ENCODE results near the gene PTPRU.

Gene PTPRU

DNA sequence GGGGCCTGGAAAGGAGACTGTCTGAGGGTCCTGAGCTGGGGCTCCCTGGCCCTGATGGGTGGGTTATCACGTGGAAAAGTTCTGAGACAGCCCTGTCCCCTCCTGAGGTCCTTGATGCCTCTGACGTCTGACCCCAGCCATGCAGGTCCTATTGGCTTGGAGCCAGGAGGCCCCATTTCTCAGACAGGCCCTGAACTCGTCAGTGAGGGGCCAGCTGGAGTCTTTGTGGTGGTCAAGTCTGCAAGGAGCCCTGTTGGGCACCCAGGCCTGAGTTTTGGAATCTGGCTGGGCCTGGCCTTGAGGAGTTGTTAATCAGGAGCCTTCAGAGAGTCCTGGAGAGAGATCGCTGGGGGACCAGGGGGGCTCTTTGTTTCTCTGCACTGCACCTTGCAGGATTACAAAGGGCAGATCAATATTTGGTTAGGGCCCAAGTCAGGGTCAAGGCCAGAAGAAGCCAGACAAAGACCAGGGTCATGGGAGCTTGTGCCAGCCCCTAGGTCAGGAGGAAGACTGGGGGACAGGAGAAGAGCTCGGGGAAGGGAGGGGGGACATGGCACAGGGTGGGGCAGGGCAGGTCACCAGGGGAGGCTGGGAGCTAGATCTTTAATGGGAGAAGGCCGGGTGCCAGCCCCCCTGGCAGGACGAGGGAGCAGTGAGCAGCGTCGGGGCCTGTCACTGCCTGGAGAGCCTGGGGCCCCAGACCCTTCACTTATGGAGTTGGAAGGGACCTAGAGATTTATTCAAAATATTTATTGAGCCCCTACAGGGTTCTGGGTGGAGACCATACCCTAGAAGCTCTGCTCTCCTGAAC, 83.2 kb downstream of the PTPRU start:
- no peak for DNase-seq

DNA sequence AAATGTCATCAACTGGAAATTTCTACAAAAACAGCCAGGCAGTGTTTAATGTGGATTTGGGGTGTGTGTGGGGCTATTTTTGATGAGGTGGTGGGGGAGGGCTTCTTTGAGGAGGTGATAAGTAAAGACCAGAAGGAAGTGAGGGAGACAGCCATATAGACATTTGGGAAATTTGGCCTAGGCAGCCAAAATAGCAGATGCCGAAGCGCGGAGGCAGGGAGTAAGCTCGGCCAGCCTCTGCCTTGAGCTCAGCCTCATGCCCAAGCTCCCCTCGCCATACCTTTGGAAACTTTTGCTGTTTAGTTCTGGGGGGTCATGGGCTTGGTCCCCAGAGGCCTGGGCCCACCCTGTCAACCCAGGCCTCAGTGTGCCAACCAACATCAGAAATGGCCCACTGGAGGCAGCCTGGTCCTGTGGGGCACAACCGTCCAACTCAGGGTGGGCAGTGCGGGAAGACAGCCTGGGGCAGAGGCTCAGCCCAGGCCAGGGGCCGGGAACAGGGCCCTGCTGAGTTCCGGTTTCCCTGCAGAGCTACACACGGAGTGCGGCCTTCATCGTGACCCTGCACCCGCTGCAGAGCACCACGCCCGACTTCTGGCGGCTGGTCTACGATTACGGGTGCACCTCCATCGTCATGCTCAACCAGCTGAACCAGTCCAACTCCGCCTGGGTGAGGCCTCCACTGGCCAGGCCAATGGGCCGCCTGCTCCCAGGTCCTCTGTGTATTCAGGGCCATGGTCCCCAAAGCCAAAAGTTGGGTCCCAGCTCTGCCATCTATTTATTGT, 84.0 kb downstream of the PTPRU start:
- no peak for DNase-seq

DNA sequence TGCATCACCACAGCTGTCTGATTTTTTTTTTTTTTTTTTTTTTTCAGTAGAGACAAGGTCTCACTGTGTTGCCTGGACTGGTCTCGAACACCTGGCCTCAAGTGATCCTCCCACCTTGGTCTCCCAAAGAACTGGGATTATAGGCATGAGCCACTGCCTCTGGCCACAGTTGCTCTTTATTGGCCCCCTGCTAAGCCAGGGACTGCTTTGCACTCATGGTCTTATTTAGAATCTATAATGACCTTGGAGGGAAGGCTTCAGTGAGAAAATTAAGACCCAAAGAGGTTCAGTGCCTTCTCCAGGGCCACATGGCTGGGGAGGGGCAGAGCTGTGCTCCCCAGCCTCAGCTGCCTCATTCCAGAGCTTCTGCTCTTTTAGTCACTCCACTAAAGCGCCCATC, 84.9 kb downstream of the PTPRU start:
- DNase-seq, result no peak

DNA sequence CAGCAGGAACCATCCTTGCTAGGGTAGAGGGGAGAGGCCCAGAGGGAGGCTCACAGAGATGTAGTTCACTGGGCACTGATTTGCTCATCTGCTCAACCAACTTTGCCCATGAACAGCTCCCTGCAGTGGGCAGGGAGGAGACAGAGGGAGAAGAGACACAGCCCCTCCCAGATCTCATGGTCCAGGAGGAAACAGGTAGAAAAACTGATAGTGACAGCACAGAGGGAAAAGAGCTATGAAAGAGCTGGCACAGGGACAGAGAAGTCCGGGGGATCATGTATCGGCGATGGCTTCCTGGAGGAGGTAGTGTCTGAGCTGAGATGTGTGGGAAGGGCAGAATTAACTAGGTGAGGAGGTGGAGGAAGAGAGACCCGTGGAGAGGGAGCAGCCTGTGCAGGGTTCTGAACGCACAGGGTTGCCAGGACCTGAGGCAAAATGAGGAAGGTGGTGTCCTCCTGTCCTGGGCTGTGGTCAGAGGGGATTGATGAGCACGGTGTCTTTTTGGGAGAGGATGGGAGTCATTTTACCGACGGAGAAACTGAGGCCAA, 85.9 kb downstream of the PTPRU start:
- DNase-seq, result no peak

GRCh38 chr1:29322861-29323585, 86.7 kb downstream of the PTPRU start:
- no peak for DNase-seq

DNA sequence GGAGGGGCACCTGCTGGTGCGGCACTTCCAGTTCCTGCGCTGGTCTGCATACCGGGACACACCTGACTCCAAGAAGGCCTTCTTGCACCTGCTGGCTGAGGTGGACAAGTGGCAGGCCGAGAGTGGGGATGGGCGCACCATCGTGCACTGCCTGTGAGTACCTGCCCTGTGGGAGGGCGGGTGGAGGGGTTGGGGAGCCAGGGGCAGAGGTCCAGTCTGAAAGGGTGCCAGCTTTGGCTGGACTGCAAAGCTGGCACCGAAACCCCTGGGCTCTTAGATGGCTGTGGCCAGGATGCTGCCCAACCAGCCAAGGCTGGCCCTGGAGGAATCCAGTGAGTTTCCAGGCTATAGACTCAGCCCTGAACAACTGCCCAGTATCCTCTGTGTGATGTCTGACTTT, 87.3 kb downstream of the PTPRU start:
- DNase-seq, result no peak

- DNase-seq, result no peak
Observed at GRCh38 chr1:29324202-29324601, 87.9 kb downstream of the PTPRU start.

- no peak for DNase-seq
Observed at GRCh38 chr1:29324771-29325351, 88.5 kb downstream of the PTPRU start.

- DNase-seq, result no peak
Observed at GRCh38 chr1:29325675-29326074, 89.4 kb downstream of the PTPRU start.

GRCh38 chr1:29326123-29326522, 89.8 kb downstream of the PTPRU start:
- no peak for DNase-seq

DNA sequence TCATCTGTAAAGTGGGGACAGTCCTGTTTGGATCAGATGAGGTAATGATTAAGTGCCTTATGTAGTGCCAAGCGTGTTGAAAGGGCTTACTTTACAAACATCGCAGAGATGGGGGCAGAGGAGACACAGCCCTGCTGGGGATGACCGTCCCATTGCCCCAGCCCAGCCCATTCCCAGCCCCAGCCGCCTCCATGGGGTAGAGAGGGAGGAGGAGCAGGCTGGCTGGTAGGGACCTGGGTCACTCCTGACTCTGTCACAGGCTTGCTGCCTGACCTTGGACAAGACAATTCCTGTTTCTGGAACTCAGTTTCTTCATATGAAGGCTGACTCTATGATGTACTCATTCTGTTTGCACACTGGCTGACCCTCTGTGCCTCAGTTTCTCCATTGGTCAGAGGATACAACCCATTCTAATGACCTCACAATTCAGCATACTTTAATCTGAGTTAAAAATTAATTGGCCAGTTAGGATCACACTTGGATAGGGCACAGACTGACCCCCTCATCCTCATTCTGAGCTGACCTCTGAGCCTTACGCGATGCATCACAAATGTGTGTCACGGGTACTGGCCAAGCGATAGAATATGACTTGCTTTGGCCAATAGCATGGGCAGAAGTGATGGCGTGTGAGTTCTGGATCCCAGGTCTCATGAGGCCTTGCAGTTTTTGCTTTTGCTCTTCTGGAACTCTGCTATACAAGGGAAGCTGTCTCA, 91.1 kb downstream of the PTPRU start:
- DNase-seq, result no peak

DNA sequence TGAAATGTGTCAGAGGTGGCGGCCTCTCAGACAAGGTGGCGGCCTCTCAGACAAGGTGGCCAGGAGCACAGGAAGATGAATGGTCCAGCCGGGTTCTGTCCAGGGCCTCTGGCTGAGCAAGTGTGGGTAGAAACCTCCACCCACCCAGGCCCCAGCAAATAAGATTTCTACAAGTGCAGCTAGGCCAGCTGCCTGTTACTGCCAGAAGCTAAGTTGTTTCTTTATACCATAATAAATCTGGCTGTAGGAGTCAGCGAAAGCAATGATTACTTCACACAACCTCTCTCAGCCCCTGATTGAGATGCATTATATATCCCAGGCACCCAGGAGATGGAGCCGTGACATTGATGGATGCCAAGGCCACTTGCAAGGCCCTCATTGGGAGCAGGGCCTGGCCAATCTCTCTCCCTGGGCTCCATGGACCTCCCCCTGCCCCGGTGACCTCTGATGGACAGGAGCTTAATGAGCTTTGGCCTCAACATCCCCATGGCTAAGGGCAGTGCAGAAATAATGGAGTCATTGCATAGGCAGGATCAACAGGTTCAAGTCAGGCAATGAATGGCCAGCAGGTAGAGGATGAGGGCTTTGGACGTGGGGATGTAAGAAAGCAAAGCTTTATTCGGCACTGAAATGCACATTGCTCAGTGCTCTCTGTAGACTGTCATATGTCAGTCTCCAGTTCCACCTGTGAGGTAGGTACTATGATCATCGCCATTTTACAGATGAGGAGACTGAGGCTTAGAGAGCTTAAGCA, 92.9 kb downstream of the PTPRU start:
- no peak for DNase-seq

DNA sequence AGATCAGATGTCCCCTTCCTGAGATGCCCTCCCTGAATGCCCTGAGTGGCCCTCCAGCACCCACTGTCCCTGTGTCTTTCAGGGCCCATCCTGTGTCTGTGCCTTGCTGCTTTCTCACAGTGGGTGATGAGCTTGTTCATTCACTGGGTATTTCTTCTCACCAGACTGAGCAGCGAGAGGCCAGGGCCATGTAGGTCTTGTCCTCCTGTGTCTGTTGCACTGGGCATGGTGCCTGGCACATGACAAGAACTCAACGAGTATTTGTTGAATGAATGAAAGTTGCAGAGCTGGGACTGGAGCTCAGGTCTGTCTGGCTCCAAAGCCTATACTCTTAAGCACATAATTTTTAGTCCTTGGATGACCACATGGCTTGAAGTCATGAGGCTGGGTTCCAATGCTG, 93.8 kb downstream of the PTPRU start:
- no peak for DNase-seq

DNA sequence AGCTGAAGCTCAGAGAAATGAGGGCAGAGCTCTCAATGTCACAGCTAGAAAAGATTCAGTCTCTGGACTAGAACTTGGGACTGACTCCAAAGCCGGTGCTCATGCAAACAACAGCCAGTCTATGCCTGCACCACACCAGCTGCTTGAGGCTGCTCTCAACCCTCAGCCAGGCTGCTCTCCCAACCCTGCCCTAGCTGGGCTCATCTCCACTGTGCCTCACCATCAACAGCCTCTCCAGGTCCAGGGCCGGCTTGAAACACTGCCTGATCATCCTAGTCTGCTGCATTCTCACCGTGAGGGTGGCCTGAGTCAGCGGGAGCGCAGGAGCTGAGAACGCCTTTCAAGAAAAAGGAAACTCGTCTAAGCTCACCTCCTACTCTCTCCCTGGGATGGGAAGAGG, 94.5 kb downstream of the PTPRU start:
- DNase-seq, result no peak

- no peak for DNase-seq
Observed at GRCh38 chr1:29331309-29331708, 95.0 kb downstream of the PTPRU start.

DNA sequence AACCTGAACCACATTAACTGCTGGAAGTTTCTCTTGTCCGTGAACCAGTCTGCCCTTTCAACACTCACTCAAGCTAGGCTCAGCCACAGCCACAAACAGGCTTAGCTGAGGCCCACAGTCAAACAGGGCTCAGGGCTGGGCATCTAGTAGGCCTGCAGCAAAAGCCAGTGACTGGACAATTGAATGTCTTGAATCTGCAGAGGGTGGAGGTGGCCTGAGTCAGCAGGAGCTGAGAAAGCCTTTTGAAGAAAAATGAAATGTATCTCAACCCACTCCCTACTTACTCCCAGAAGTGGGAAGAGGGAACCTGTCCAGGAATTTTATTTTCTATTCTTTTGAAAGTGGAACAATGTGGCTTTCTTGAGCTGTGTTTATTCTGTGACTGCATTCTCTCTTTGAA, 95.4 kb downstream of the PTPRU start:
- DNase-seq, result no peak

GRCh38 chr1:29332204-29332603, 95.9 kb downstream of the PTPRU start:
- DNase-seq, result peak in 1 of 2 experiments; percentile 32

GRCh38 chr1:29333008-29333407, 96.7 kb downstream of the PTPRU start:
- no peak for DNase-seq

GRCh38 chr1:29335573-29335972, 99.3 kb downstream of the PTPRU start:
- no peak for DNase-seq

DNA sequence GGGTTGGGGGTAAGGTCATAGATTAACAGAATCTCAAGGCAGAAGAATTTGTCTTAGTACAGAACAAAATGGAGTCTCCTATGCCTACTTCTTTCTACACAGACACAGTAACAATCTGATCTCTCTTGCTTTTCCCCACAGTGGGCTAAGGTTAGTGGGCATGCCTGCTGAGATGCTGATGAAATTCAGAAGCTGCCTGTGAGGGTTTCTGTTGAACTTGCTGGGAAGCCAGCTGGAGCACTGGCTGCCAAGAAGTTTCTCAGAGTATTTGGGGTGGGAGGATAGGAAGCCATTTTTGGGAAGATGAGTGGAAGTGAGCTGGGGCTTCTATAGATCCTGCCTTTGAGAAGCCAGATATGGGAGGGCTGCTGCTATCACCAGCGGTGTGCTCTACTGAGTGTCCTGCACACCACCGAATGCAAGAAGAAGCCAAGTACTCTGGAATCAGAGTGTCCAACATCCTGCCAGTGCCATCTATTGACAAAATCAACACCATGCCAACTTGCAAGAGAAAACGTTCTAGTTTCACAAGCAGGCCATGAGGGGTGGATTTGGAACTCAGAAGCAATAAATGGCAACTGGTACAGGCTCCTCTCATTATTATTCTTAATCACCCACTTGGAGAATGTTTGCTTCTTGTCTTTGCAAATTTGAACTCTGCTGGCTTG, 102.7 kb downstream of the PTPRU start:
- DNase-seq, result no peak

GRCh38 chr1:29341936-29342335, 105.6 kb downstream of the PTPRU start:
- no peak for DNase-seq
